GM19043 (cell line): ENCODE data around the gene LARP1.

Source experiments
- ATAC-seq: cut with Tn5 transposase; IDR thresholded peaks from one replicate; pipeline ENCODE4 v1.9.1; 2021; ENCODE audit warnings: low read depth; ENCODE audit not compliant: unreplicated experiment

Gene LARP1

DNA sequence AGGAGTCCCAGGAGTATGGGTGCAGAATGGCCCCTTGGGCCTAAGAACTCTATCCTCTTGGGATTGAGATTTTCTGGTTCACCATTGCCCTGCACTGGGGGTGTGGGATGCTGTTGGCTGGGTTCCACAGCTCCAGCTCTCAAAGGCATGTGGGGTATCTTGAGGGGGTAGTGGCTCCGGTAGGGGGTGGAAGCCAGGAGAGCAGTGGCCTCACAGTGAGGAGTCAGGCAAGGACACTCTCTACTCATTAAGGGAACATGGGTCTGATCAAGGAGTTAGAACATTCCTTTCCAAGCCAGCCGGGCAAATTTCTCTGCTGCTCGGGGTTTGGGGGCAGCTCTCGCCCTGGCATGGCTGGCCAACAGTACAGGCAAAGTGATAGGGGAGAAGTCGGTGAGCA is 33.0 kb downstream of the LARP1 start:
- no peak for ATAC-seq

DNA sequence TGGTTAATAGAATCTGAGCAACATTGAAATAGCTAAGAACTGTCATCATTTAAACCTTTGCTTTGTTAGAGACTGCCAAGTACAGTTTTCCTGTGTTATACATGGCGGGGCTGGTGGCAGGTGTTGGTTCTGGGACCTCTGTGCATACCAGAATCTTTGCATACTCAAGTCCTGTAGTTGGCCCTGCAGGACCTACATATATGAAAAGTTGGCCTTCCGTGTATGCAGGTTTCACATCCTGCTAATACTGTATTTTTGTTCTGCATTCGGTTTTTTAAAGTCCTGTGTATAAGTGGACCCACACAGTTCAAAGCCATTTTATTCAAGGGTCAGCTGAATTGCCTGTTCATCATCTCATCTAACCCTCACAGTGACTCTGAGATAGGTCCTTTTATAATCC is 36.4 kb downstream of the LARP1 start:
- ATAC-seq, result peak; percentile 82

DNA sequence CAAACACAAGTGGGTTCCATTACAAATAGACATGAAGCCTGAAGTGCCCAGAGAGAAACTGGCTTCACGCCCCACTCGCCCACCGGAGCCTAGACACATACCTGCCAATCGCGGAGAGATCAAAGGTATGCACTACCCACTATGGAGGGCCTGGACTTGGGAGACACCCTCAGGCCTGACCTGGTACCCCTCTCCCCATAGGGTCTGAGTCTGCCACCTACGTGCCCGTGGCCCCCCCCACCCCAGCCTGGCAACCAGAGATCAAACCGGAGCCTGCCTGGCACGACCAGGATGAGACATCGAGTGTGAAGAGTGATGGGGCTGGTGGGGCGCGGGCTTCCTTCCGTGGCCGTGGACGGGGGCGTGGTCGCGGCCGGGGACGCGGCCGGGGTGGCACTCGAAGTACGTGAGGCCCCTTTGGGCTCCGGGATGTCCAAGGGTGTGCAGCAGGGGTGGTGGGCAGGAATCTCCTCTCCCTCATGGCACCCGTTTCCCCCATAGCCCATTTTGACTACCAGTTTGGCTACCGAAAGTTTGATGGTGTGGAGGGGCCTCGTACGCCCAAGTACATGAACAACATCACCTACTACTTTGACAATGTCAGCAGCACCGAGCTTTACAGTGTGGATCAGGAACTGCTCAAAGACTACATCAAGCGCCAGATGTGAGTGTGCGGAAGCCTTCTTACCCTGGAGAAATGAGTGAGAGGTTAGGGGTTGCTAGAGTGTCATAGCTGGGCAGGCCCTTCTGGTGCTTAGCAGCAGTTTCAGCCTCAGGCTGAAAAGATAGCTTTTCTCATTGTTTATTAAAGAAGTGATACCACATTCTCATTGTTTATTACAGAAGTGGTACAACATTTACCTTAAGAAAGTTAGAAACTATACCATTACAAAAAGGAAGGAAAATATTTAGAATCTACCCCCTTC is 38.7 kb downstream of the LARP1 start:
- no peak for ATAC-seq

DNA sequence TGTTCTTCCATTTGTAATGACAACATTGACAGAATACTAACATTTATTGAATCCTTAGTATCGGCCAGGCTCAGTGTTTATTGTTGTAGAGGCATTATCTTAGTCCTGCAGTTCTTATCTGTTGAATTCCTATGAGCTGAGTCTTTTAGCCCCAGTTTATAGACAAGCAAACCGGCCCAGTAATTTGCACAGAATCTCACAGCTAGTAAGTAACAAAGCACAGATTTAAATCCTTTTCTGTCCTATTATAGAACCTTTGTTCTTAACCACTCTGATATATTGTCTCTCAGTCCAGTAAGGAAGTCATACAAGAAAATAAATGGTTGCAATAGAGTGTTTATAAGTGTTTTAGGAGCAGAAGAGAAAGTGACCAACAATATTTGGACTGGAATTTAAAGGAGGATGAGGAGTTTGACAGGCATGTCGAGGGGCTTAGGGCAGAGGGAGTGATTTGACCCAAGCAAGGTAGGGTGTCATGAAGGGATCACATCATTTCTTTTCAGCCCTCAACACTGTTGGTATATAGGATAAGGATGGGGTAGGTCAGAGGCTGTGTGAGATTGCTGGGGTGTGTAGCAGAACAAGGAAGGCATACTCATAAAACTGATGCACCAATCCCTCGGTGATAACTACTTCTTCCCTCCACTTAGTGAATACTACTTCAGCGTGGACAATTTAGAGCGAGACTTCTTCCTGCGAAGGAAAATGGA is 39.5 kb downstream of the LARP1 start:
- no peak for ATAC-seq

DNA sequence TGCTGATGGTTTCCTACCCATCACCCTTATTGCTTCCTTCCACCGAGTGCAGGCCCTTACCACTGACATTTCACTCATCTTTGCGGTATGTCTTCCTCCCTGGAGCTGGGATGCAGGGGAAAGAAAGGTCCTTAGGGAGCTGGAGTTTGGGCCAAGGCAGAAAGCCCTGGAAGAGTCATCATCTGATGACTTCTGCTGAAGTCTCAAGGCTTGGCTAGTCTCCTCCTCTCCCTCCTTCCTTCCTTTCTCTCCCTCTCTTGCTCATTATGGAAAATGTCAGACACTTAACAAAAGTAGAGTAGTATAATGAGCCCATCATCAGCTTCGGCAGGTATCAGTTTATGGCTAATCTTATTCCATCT is 40.0 kb downstream of the LARP1 start:
- ATAC-seq, result no peak

DNA sequence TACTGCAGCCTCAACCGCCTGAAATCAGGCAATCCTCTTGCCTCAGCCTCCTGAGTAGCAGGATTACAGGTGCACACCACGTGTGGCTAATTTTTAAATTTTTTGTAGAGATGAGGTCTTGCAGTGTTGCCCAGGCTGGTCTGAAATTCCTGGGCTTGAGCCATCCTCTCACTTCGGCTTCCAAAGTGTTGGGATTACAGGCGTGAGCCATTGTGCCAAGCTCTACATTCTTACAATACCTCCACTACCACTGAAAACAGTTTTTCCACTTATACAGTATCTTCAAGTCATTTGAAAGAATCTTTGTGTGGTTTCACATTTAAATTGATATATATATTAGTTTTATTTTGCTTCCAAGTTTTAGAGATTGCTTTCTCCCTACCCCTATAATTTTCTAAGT is 42.6 kb downstream of the LARP1 start:
- no peak for ATAC-seq

DNA sequence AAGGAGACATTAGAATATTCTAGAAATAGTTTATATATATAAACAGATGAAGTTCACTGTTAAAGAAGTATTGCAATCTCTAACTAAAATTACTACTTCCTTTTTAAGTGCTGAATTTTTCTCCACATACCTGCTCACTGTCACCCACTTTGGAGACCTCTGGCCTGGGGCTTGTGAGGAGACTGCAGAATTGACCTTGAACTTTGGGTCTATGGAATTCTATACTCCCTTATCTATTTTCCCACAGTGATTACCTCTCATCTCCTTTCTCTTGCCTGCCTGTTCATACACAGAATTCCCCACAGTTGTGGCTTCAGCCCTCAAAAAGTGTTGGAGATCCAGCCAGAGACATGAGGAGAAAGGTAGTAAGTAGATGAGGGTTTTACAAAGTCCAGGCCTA is 45.4 kb downstream of the LARP1 start:
- ATAC-seq, result no peak

DNA sequence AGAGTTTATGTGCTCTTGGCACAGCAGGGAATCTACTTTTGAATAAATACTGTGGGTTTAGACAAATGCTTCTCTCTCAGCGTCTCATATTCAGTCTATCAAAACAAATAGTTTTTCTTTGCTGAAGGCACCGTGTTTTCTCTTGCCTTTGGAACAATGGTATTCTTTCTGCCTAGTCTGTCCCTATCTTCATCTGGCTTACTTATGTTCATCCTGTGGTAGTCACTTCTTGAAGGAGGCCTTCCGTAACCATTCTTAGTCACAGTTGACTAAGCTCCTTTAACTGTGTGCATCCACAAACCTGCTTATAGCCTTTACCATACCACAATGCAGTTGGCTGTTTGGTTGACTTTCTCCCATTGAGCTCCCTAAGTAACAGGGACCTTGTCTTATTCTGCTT is 45.9 kb downstream of the LARP1 start:
- ATAC-seq, result no peak

DNA sequence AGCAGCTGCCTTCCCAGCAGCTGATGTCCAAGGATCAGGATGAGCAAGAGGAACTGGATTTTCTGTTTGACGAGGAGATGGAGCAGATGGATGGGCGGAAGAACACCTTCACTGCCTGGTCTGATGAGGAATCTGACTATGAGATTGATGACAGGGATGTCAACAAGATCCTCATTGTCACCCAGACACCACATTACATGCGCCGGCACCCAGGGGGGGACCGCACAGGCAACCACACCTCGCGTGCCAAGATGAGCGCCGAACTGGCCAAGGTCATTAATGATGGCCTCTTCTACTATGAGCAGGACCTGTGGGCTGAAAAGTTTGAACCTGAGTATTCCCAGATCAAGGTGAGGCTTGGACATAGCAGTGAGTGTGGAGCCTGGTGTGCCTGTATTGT is 46.9 kb downstream of the LARP1 start:
- no peak for ATAC-seq

DNA sequence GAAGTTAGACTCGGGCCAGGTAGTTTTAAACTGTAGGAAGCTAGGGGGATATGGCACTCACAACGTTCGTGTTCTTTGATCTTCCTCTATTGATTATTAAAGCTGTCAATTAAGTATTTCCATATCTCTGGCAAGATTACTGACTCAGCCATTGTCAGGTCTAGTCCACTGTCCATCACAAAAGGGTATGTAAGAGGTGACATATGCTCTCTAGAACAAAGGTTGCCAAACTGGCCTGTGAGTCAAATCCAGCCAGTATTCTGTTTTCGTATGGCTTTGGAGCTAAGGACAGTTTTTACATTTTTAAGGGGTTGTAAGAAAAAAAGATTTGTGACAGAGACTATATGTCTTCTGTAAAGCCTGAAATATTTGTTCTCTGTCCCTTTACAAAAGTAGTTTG is 51.0 kb downstream of the LARP1 start:
- ATAC-seq, result no peak

DNA sequence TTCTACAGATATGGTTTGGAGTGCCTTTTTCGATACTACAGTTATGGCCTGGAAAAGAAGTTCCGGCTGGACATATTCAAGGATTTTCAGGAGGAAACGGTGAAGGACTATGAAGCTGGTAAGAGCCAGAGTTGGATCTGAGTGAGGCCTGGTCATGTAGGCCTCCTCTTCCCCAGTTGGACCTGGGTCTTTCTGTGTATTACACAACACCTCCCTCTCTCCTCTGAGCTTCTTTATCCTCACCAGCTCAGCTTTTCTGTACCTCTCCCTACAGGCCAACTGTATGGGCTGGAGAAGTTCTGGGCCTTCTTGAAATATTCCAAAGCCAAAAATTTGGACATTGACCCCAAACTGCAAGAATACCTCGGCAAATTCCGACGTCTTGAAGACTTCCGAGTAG is 56.1 kb downstream of the LARP1 start:
- no peak for ATAC-seq

DNA sequence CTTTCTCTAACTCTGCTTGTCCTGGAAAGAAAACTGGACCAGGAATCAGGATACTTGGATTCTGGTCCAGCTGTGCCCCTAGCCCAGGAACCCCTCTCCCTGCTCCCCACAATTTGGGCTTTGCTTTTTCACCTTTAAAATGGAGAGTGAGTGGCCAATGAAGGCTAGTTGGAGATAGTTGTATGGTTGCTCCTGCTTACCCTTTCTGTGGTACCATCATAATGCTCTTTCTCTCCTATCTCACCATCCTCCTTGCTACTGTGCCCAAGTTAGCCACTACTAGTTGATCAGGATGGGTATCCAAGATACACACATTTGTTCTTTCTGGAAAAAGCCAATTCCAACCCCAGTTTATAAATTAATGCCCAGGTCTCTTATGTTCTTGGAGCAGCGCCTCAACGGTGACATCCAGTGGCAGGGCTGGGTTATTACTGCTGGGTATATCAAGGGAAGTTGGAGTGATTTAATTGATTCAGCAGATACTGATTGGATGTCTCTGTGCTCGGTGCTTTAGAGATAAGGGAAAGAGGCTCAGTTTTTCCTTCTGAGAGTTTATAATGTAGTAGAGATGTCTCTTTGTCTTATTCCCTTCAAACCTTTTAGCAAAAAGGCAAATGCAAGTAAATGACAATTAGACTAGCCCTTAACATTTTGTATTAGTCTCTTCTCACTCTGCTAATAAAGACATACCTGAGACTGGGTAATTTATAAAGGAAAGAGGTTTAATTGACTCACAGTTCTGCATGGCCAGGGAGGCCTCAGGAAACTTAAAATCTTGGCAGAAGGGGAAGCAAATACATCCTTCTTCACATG is 56.7 kb downstream of the LARP1 start:
- peak; percentile 76 for ATAC-seq

DNA sequence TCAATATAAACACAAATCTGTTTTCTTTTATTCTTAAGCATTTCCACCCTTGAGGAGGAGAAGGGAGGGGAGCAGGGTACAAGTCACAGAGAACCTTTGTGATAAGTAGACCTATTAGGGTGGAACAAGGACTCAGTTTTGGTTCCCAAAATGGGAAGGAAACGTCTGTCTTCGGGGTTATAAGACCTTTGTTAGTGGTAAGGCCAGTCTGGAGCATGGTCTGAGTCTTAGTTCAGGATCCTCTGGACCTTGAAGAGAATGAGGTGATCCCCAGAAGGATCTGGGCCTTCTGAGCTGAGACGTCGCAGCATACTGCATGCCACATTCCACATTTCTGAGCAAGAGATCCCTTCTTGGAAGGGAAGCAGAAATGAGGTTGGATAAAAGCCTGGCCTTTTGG is 58.0 kb downstream of the LARP1 start:
- no peak for ATAC-seq

DNA sequence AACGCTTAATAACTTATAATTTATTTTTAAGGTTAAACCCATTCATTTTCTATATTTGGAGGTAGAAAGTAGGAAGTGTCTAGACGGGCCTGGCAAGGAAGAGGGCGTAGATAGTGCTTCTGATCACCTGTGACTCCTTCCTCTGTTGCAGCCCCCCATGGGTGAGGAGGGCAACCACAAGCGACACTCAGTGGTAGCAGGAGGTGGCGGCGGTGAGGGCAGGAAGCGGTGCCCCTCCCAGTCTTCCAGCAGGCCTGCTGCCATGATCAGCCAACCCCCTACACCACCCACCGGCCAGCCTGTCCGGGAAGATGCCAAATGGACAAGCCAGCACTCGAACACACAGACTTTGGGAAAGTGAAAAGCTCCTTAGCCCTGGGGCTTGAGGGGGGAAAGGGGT is 58.6 kb downstream of the LARP1 start:
- no peak for ATAC-seq

DNA sequence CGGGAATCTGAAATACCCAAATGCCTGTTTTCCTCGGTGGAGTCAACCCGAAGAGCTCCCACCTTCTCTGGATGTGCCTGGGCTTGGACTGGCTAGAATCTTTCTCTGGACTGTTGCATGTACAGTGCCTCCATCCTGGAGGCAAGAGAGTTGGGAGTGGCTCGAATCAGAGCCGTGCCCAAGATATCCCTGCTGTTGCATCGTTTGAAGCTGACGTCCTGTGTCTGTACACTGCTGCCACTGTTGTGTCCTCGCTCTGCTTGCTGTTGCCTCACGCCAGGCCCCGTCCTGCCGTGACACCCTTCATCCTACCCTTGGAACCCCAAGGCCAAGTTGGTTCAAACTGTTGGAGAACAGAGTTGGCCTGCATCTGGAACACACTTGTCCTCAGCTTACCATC is 59.8 kb downstream of the LARP1 start:
- ATAC-seq, result no peak

DNA sequence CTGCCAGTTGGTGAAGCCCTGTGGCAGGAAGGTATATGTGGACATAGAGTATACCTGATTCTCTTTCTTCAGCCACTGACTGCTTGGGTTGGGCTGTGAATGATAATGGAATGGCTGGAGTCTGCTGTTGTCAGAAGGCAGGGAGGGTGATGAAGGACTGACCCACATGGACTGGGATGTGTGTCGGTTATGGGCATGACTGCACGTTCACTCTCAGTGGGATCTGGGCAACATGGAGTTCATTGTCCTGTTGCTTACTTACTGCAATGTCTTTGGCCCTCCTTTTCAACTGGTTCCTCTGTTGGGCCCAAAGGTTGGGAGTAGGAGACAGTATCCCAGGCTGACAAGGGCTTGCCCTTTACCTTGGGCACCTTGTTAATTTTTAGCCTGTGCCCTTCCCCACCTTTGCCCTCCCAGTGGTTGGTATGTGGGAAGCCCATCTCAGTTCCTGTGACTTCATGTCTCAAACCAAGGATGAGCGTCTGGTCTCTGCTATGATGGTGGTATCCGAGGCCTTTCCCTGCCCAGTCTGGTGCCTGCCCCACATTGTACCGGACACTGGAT is 60.6 kb downstream of the LARP1 start:
- ATAC-seq, result no peak

DNA sequence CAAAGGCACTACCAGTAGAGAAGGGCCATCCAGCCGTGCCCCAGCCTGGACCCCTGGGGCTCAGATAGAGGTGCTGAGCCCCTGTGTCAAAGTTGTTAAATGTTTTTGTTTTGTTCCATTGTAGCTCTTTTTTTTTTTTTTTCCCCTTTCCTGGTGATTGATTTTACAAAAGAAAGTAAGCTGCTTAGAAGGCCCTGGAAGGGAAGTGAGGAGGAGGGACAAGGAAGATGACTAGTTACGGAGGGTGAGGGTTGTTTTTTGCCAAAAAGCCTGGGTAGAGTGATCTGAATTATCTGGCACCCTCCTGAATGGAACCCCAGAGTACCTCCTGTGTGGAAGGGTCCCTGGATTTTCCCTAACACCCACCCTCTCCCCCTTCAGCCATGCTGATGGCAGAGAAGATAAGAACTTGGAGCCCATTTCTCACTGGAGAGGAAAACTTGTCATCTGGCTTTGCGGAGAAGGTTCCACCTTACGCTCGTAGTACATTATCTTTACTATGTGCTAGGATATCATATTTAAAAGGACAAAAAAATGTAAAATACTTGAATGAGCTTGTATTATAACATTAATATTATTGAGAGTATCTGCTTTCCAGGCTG is 61.8 kb downstream of the LARP1 start:
- no peak for ATAC-seq

DNA sequence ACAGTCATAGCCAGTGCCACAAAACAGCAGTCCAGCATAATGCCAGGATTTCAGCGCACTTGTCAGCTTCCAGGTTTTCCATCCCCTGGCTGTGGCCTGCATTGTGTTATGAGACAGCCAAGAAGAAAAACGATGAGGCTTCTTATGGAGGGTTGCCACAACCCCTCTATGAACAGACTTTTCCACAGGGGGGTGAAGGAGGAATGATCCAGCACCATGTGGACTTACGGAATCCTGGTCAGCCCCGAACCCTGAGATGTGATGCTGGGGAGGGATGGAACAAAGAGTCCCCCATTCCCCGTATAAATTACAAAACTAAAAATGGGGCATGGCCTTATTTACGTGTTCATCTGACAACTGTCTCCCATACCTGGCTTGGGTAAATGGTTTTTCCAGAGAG is 62.6 kb downstream of the LARP1 start:
- ATAC-seq, result no peak

DNA sequence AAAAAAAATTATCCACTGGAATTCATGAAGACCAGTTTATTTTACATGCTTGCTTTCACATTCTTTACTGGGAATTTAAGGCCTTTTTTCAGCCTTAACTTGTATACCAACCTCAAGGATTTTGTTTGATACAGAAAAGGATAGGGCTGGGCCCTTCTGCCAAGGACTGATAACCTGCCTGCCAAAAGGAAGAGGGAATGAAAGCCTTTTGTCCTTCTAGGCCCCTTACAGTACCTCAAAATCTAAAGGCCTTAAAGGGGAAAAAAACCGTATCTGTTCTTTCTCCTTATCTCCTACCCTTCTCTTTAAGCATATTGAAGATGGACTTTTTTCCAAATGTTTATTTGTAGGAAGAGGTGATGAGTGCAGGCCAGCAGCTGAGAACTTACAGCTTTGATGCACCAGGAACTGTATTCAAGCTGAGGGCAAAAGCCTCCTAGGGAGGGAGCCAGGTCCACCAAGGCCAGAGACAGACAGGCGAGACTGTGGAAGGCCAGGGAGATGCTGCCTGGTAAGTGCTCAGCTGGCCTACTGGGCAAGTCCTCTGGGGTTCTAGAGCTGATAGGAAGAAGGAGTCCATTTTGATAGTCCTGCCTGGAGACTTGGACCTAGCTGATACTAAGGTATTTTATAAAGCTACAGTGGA is 63.4 kb downstream of the LARP1 start:
- no peak for ATAC-seq

DNA sequence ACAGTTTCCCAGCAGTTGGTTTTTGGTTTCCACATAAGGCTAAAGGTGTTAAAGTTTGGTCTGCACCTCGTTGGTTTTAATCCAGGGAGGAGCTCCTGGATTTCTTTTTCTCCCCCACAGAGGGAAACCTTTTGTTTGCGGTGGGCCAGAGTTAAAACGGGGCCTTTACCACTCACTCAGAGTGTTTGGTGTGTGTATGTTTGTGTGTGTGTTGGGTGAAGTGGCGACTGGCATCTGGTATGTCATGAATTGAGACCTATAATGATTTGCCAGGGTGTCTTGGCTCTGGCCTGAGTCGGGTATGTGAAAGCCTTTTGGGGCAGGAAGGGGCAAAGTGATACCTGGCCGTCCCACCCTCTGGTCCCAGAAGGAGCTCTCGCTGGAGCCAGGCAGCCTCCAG is 64.4 kb downstream of the LARP1 start:
- no peak for ATAC-seq
